Activated B cell treated with CpG ODN at 0.5 μM for 24 hours (primary cell): ENCODE results near the gene MCF2L2. TPM values are rescaled to one million over a fixed set of nuclear protein-coding genes. Genes with fewer than 3 reads are reported as not detected.

Experiments
- ATAC-seq: fragments of 200-7000 bp; cut with Tn5 transposase; one replicate; pipeline ENCODE4 v1.10.0; 2021; ENCODE audit warnings: low read depth, mild to moderate bottlenecking, moderate library complexity
- CTCF ChIA-PET: fragments of 350-600 bp; sonication (Branson Sonifier 250); formaldehyde crosslinking; loops from one replicate; lab custom pipeline; 2021; ENCODE audit warnings: antibody characterized with exemption; lab: Charles Lee
- POLR2A ChIA-PET: fragments of 350-600 bp; sonication (Branson Sonifier 250); formaldehyde crosslinking; loops from one replicate; lab custom pipeline; 2021; ENCODE audit warnings: antibody characterized with exemption; lab: Charles Lee
- DNase-seq: peaks from one replicate; pipeline ENCODE4 v3.0.0; 2022
- H3K27ac Mint-ChIP-seq: one replicate; pipeline ENCODE4 v1.8.0; 2020; ENCODE audit warnings: mixed read lengths
- H3K27me3 Mint-ChIP-seq: one replicate; pipeline ENCODE4 v1.8.0; 2021; ENCODE audit warnings: mixed read lengths
- H3K36me3 Mint-ChIP-seq: one replicate; pipeline ENCODE4 v1.8.0; 2021; ENCODE audit warnings: low read depth, mixed read lengths
- H3K4me1 Mint-ChIP-seq: one replicate; pipeline ENCODE4 v1.8.0; 2021; ENCODE audit warnings: mixed read lengths
- H3K4me3 Mint-ChIP-seq: one replicate; pipeline ENCODE4 v1.8.0; 2020; ENCODE audit warnings: mild to moderate bottlenecking, mixed read lengths
- H3K9me3 Mint-ChIP-seq: one replicate; pipeline ENCODE4 v1.8.0; 2020; ENCODE audit warnings: mixed read lengths
- CTCF ChIP-seq: fragments of 200-600 bp; IDR thresholded peaks from one replicate; pipeline ENCODE4 v1.8.0; 2022; ENCODE audit warnings: antibody characterized with exemption, mild to moderate bottlenecking
- intact Hi-C: fragments of 100-400 bp; cut with micrococcal nuclease; formaldehyde crosslinking; loops from one replicate; pipeline ENCODE4 v1.15.1; 2024
- total RNA-seq: library from RNA; stranded (reverse); gene quantifications from 2 replicates; pipeline ENCODE4 v1.2.3, GENCODE V29; 2022

The MCF2L2 gene
- total RNA-seq, 1 donor from 2014 or later, result 2.4 TPM

GRCh38 chr3:183370391-183370790 lies 58.0 kb downstream of the MCF2L2 start:
- no peaks in the 10 kb centered on the region for H3K36me3 Mint-ChIP-seq
- TF ChIP-seq CTCF, result no peak
- no peak for ATAC-seq

GRCh38 chr3:183369627-183370026 lies 58.8 kb downstream of the MCF2L2 start:
- intact Hi-C loops, result loop anchor here (5.0 kb wide), 1 partner anchor 117 kb away; the partner anchor contains the start of gene B3GNT5

More at GRCh38 chr3:183370391-183370790, 58.0 kb downstream of the MCF2L2 start:
- Mint-ChIP-seq H3K4me1 (peaks cover 13% of the 10 kb centered on the region), H3K27ac (no peak overlapping the region), H3K9me3 (no peaks in the 10 kb centered on the region), H3K4me3 (no peak overlapping the region), H3K27me3 (peaks cover 10% of the 10 kb centered on the region)
- ChIA-PET CTCF (no interaction called here), POLR2A (no interaction called here)
- intact Hi-C loops, result no loop called here
- DNase-seq, result no peak

GRCh38 chr3:183369117-183369516 lies 59.3 kb downstream of the MCF2L2 start:
- ChIA-PET CTCF (no interaction called here), POLR2A (no interaction called here)
- intact Hi-C loops, result loop anchor here (5.0 kb wide), 1 partner anchor 117 kb away; the partner anchor contains the start of gene B3GNT5
- ATAC-seq (no peak), DNase-seq (no peak)
- no peak for TF ChIP-seq CTCF
- no peak overlapping the region for H3K27ac Mint-ChIP-seq
- H3K36me3 Mint-ChIP-seq, result no peaks in the 10 kb centered on the region
- peaks cover 12% of the 10 kb centered on the region for H3K4me1 Mint-ChIP-seq
- no peak overlapping the region for H3K4me3 Mint-ChIP-seq
- no peaks in the 10 kb centered on the region for H3K9me3 Mint-ChIP-seq
- H3K27me3 Mint-ChIP-seq, result peaks cover 5% of the 10 kb centered on the region

More at GRCh38 chr3:183369627-183370026, 58.8 kb downstream of the MCF2L2 start:
- no peak for TF ChIP-seq CTCF
- ChIA-PET POLR2A (no interaction called here), CTCF (no interaction called here)
- Mint-ChIP-seq H3K36me3 (no peaks in the 10 kb centered on the region), H3K9me3 (no peaks in the 10 kb centered on the region), H3K4me3 (no peak overlapping the region), H3K27me3 (peaks cover 5% of the 10 kb centered on the region), H3K4me1 (peaks cover 12% of the 10 kb centered on the region), H3K27ac (no peak overlapping the region)
- DNase-seq (no peak), ATAC-seq (no peak)

GRCh38 chr3:183360971-183361624 lies 67.3 kb downstream of the MCF2L2 start:
- DNase-seq (no peak), ATAC-seq (no peak)
- Mint-ChIP-seq H3K4me3 (no peak overlapping the region), H3K27ac (no peak overlapping the region), H3K9me3 (peaks cover 3% of the 10 kb centered on the region), H3K27me3 (no peaks in the 10 kb centered on the region), H3K4me1 (peaks cover 4% of the 10 kb centered on the region), H3K36me3 (no peaks in the 10 kb centered on the region)
- intact Hi-C loops, result no loop called here
- CTCF ChIA-PET, result no interaction called here
- POLR2A ChIA-PET, result no interaction called here
- TF ChIP-seq CTCF, result no peak

- no peak overlapping the region for H3K27ac Mint-ChIP-seq
- no peaks in the 10 kb centered on the region for H3K4me1 Mint-ChIP-seq
- DNase-seq, result no peak
- H3K9me3 Mint-ChIP-seq, result peaks cover 3% of the 10 kb centered on the region
- intact Hi-C loops, result no loop called here
- no peak for TF ChIP-seq CTCF
- ChIA-PET CTCF (no interaction called here), POLR2A (no interaction called here)
- H3K36me3 Mint-ChIP-seq, result no peaks in the 10 kb centered on the region
- peaks cover 2% of the 10 kb centered on the region for H3K27me3 Mint-ChIP-seq
- H3K4me3 Mint-ChIP-seq, result no peak overlapping the region
- ATAC-seq, result no peak
Measured at GRCh38 chr3:183359036-183359435, 69.4 kb downstream of the MCF2L2 start.
